ENCODE measurements around the gene DKK2. TPM values are rescaled to one million over a fixed set of nuclear protein-coding genes. Genes with fewer than 3 reads are reported as not detected.

Gene DKK2
- total and polyA plus RNA-seq, 10 of the 15 experiments (the other 5 are each of a cell fraction or from before 2014, with no cell fraction given), result not detected

DNA sequence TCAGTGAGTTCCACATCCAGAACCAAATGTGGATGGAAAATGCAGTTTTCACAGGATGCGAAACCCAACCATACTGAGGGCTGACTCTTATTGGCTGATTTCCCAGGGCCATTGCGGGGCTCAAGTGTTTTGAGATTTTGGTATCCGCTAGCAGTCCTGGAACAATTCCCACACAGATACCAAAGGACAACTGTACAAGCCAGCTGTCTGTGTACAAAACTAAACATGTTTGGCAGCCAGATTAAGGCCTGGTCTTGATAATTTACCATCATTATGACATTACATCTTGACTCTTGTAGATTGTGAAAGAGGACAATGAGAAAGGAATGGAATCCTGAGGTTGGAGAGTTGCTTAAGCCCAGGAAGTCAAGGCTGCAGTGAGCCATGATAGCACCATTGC, 121.9 kb downstream of the DKK2 start (continued):
- TF ChIP-seq, protein P1, sequence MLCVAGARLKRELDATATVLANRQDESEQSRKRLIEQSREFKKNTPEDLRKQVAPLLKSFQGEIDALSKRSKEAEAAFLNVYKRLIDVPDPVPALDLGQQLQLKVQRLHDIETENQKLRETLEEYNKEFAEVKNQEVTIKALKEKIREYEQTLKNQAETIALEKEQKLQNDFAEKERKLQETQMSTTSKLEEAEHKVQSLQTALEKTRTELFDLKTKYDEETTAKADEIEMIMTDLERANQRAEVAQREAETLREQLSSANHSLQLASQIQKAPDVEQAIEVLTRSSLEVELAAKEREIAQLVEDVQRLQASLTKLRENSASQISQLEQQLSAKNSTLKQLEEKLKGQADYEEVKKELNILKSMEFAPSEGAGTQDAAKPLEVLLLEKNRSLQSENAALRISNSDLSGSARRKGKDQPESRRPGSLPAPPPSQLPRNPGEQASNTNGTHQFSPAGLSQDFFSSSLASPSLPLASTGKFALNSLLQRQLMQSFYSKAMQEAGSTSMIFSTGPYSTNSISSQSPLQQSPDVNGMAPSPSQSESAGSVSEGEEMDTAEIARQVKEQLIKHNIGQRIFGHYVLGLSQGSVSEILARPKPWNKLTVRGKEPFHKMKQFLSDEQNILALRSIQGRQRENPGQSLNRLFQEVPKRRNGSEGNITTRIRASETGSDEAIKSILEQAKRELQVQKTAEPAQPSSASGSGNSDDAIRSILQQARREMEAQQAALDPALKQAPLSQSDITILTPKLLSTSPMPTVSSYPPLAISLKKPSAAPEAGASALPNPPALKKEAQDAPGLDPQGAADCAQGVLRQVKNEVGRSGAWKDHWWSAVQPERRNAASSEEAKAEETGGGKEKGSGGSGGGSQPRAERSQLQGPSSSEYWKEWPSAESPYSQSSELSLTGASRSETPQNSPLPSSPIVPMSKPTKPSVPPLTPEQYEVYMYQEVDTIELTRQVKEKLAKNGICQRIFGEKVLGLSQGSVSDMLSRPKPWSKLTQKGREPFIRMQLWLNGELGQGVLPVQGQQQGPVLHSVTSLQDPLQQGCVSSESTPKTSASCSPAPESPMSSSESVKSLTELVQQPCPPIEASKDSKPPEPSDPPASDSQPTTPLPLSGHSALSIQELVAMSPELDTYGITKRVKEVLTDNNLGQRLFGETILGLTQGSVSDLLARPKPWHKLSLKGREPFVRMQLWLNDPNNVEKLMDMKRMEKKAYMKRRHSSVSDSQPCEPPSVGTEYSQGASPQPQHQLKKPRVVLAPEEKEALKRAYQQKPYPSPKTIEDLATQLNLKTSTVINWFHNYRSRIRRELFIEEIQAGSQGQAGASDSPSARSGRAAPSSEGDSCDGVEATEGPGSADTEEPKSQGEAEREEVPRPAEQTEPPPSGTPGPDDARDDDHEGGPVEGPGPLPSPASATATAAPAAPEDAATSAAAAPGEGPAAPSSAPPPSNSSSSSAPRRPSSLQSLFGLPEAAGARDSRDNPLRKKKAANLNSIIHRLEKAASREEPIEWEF (IDR thresholded peaks at IDR 0.05; ENCODE audit: insufficient replicate concordance, low read depth, low read length), result no peak
- TF ChIP-seq, protein P2, sequence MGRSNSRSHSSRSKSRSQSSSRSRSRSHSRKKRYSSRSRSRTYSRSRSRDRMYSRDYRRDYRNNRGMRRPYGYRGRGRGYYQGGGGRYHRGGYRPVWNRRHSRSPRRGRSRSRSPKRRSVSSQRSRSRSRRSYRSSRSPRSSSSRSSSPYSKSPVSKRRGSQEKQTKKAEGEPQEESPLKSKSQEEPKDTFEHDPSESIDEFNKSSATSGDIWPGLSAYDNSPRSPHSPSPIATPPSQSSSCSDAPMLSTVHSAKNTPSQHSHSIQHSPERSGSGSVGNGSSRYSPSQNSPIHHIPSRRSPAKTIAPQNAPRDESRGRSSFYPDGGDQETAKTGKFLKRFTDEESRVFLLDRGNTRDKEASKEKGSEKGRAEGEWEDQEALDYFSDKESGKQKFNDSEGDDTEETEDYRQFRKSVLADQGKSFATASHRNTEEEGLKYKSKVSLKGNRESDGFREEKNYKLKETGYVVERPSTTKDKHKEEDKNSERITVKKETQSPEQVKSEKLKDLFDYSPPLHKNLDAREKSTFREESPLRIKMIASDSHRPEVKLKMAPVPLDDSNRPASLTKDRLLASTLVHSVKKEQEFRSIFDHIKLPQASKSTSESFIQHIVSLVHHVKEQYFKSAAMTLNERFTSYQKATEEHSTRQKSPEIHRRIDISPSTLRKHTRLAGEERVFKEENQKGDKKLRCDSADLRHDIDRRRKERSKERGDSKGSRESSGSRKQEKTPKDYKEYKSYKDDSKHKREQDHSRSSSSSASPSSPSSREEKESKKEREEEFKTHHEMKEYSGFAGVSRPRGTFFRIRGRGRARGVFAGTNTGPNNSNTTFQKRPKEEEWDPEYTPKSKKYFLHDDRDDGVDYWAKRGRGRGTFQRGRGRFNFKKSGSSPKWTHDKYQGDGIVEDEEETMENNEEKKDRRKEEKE (IDR thresholded peaks at IDR 0.05), result no peak
- TF ChIP-seq HCFC1 (IDR thresholded peaks at IDR 0.05; ENCODE audit: low read length), result no peak
- no peak for TF ChIP-seq RBBP5 (conservative IDR thresholded peaks at IDR 0.05)

Data from GM12878 (cell line).